22Rv1 (cell line): ENCODE measurements around the gene BTN2A1.
"Not testable (repeated sequence)": the region's sequence is repeated elsewhere in the genome, so short reads cannot be mapped to it uniquely, and the experiment has no call there.

Experiments used
- H3K27ac ChIP-seq: fragments of 450-650 bp; 2 replicates; pipeline ENCODE4 v1.5.1; 2017
- ZFX ChIP-seq: fragments of 450-650 bp; IDR thresholded peaks from 2 replicates; pipeline ENCODE4 v1.6.1; 2017; ENCODE audit warnings: antibody characterized with exemption, borderline replicate concordance
- TF ChIP-seq, protein P1 (sequence below): fragments of 450-650 bp; IDR thresholded peaks from 2 replicates; pipeline ENCODE4 v1.5.1; 2017; ENCODE audit warnings: mild to moderate bottlenecking

BTN2A1 gene

DNA sequence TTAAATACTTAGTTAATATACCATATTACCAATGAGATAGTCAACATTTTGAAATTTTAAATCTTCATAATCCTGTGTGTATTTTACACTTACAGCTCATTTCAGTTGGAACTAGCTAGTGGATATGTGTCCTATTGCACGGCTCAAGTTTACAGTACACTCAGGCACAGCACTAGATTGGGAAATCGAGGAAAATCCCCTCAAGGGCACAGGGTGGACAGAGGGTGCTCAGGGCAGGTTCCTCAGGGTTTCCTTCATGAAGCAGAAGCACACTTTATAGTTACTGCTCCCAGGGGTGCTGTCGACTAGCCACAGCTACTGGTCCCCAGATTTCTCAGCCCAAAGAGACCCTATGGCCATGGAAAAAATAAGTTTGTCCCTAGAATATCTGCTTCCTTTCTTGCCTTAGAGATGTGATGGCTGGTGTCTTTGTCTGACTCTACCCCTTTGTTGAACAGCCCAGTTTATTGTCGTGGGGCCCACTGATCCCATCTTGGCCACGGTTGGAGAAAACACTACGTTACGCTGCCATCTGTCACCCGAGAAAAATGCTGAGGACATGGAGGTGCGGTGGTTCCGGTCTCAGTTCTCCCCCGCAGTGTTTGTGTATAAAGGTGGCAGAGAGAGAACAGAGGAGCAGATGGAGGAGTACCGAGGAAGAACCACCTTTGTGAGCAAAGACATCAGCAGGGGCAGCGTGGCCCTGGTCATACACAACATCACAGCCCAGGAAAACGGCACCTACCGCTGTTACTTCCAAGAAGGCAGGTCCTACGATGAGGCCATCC, 1.5 kb downstream of the BTN2A1 start:
- TF ChIP-seq, protein P1, sequence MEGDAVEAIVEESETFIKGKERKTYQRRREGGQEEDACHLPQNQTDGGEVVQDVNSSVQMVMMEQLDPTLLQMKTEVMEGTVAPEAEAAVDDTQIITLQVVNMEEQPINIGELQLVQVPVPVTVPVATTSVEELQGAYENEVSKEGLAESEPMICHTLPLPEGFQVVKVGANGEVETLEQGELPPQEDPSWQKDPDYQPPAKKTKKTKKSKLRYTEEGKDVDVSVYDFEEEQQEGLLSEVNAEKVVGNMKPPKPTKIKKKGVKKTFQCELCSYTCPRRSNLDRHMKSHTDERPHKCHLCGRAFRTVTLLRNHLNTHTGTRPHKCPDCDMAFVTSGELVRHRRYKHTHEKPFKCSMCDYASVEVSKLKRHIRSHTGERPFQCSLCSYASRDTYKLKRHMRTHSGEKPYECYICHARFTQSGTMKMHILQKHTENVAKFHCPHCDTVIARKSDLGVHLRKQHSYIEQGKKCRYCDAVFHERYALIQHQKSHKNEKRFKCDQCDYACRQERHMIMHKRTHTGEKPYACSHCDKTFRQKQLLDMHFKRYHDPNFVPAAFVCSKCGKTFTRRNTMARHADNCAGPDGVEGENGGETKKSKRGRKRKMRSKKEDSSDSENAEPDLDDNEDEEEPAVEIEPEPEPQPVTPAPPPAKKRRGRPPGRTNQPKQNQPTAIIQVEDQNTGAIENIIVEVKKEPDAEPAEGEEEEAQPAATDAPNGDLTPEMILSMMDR, result no peak
- TF ChIP-seq ZFX, result no peak

DNA sequence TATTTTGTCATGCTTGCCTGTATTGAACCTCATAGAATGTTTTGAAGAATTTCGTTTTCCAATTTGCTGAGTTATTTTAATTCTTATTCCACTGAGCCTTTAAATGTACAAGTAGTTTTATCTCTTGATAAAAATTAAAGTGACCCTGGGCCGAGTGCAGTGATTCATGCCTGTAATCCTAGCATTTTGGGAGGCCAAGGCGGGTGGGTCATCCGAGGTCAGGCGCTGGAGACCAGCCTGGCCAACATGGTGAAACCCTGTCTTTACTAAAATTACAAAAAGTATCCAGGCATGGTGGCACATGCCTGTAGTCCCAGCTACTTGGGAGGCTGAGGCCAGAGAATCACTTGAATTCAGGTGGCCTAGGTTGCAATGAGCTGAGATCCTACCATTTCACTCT, 3.6 kb downstream of the BTN2A1 start:
- H3K27ac ChIP-seq, result not testable (repeated sequence)

More for the DNA sequence above, 1.5 kb downstream of the BTN2A1 start:
- no peak overlapping the region for H3K27ac ChIP-seq

DNA sequence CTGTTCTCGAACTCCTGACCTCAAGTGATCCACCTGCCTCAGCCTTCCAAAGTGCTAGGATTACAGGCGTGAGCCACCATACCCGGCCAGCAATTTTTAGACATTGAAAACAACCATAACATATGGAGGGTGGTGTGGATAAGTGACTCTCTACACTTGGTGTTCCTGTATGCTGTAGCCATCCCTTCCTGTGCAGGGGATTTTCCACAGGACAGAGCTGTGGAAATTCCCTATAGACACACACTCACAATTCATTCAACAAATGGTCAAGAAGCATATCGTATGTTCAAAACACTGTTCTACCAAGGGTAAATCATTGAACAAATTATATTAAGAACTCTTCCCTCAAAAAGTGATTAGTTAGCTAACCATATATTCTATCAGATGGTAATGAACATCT, 6.3 kb downstream of the BTN2A1 start:
- H3K27ac ChIP-seq, result no peak overlapping the region
- TF ChIP-seq ZFX, result no peak
- TF ChIP-seq, protein P1, result no peak

DNA sequence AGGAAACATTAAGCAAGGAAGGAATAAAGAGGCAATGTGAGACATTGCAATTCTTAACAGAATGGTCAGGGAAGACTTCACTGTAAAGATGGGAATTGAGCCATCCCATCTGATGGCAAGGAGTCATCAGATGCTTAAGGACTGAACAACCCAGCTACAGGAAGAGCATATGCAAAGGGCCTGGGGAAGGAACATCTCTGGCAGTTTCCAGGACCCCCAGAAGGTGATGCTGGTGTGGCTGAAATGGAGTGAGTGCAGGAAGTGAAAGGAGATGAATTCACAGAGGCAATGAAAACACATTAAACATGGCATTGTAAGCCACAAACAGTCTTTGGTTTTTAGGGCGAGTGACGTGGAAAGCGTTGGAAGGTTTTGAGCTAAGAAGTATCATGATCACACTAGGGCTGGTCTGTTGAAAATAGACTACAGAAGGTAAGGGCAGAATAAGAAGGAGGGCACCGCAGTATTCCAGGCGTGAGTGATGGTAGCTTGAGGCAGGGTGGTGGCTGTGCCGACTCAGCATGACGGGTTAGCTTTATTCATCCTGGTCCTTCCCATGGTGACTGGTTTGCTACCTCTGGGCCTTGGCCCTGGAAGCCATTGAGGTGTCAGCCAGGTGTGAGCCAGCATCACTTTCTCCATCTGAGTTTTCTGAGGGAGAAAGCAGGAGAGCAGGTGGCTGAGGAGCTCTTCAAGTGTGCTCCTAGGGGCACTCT, 6.8 kb downstream of the BTN2A1 start:
- TF ChIP-seq, protein P1, result no peak
- no peak for TF ChIP-seq ZFX
- no peak overlapping the region for H3K27ac ChIP-seq

DNA sequence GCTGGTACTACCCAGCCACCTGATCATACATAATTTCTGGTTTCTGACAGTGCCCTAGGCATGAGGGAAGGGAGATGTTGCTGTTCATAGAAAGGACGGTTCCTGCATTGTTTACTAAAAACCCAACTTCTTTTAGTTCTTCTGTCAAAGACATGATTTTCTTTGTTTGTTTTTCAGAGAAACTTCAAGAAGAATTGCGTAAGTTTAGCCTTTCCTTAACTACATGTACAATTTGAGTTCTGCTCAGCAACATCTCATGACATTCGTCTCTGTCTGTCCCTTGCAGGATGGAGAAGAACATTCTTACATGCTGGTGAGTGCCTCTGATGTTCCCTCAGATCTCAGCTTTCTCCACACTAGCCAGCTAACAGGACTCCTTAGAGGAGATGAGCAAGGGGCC, 8.0 kb downstream of the BTN2A1 start:
- TF ChIP-seq ZFX, result no peak
- TF ChIP-seq, protein P1, result no peak
- no peak overlapping the region for H3K27ac ChIP-seq

DNA sequence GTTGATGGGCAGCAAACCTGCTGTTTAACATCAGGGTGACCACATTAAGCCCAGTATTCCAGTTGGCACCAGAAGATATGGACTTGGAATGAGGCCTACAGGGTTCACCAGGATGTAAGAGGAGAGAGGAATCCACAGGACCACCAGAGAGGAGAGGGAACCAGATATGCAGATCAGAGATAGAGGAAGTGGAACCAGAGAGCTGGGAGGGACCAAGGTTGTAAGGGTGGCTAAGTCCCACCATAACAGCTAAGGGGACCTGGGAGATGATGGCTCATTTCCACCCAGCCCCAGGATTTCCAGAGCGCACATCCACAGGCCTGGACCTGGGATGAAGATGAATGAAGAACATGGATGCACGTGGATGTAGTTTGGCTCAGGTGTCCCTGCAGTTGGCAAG, 11.1 kb downstream of the BTN2A1 start:
- TF ChIP-seq, protein P1, result no peak
- TF ChIP-seq ZFX, result no peak
- no peak overlapping the region for H3K27ac ChIP-seq

DNA sequence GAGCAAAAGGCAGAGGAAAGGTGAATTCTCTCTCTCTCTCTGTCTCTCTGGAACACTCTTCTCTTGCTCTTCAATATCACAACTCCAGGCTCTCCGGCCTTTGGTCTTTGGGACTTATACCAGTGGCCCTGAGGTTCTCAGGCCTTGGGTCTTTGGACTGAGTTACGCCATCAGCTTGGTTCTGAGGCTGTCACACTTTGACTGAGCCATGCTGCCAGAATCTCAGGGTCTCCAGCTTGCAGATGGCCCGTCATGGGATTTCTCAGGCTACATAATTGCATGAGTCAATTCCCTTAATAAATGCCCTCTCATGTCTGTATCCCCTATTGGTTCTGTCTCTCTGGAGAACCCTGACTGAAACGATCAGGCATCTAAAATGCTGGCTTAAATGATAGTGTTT, 12.9 kb downstream of the BTN2A1 start:
- no peak overlapping the region for H3K27ac ChIP-seq
- TF ChIP-seq, protein P1, result no peak
- no peak for TF ChIP-seq ZFX
